ENCODE measurements around the gene PRPS2. TPM values are rescaled to one million over a fixed set of nuclear protein-coding genes. Genes with fewer than 3 reads are reported as not detected.

The PRPS2 gene
- total RNA-seq, 2 donors from 2014 or later, result 43.0 to 567 TPM

GRCh38 chrX:12777670-12778069 lies 13.5 kb upstream of the PRPS2 start:
- Histone ChIP-seq H3K9me3 (no peaks in the 10 kb centered on the region), H3K36me3 (no peaks in the 10 kb centered on the region), H3K27me3 (replicated peaks; ENCODE audit: insufficient read depth) (no peaks in the 10 kb centered on the region), H3K4me1 (replicated peaks) (no peaks in the 10 kb centered on the region), H3K4me3 (no peak overlapping the region), H3K27ac (no peak overlapping the region)
- intact Hi-C loops (cut with DNase I), result no loop called here
- DNase-seq (ENCODE audit: low spot score), result no peak
- TF ChIP-seq CTCF (IDR thresholded peaks at IDR 0.05), result no peak
- no peak for TF ChIP-seq POLR2A (IDR thresholded peaks at IDR 0.05)
- TF ChIP-seq POLR2AphosphoS5 (IDR thresholded peaks at IDR 0.05), result no peak

GRCh38 chrX:12779534-12779933 lies 11.7 kb upstream of the PRPS2 start:
- DNase-seq (ENCODE audit: low spot score), result no peak
- no peak overlapping the region for H3K27ac ChIP-seq
- TF ChIP-seq CTCF (IDR thresholded peaks at IDR 0.05), result no peak
- no peak for TF ChIP-seq POLR2AphosphoS5 (IDR thresholded peaks at IDR 0.05)
- no peak for TF ChIP-seq POLR2A (IDR thresholded peaks at IDR 0.05)
- 36% methylated on average over 4 of the region's 4 CpGs for WGBS
- no peaks in the 10 kb centered on the region for H3K9me3 ChIP-seq
- intact Hi-C loops (cut with DNase I), result no loop called here
- H3K4me1 ChIP-seq (replicated peaks), result no peaks in the 10 kb centered on the region
- no peaks in the 10 kb centered on the region for H3K36me3 ChIP-seq
- no peak overlapping the region for H3K4me3 ChIP-seq
- H3K27me3 ChIP-seq (replicated peaks; ENCODE audit: insufficient read depth), result no peaks in the 10 kb centered on the region

GRCh38 chrX:12788645-12789044 lies 2.6 kb upstream of the PRPS2 start:
- no peaks in the 10 kb centered on the region for H3K4me1 ChIP-seq (replicated peaks)
- no peak overlapping the region for H3K4me3 ChIP-seq
- DNase-seq (ENCODE audit: low spot score), result no peak
- no peak overlapping the region for H3K27ac ChIP-seq
- 100% methylated on average over 1 of the region's 1 CpG for WGBS
- no peaks in the 10 kb centered on the region for H3K27me3 ChIP-seq (replicated peaks; ENCODE audit: insufficient read depth)
- H3K9me3 ChIP-seq, result no peaks in the 10 kb centered on the region
- no peaks in the 10 kb centered on the region for H3K36me3 ChIP-seq
- TF ChIP-seq POLR2AphosphoS5 (IDR thresholded peaks at IDR 0.05), result no peak
- TF ChIP-seq CTCF (IDR thresholded peaks at IDR 0.05), result no peak
- TF ChIP-seq POLR2A (IDR thresholded peaks at IDR 0.05), result no peak
- intact Hi-C loops (cut with DNase I), result no loop called here

GRCh38 chrX:12789976-12790375 lies 1.2 kb upstream of the PRPS2 start:
- H3K27ac ChIP-seq, result no peak overlapping the region
- 83% methylated on average over 4 of the region's 4 CpGs for WGBS

More at GRCh38 chrX:12789976-12790375, 1.2 kb upstream of the PRPS2 start:
- TF ChIP-seq POLR2AphosphoS5 (IDR thresholded peaks at IDR 0.05), result no peak
- no peak for TF ChIP-seq CTCF (IDR thresholded peaks at IDR 0.05)
- TF ChIP-seq POLR2A (IDR thresholded peaks at IDR 0.05), result no peak
- no peaks in the 10 kb centered on the region for H3K36me3 ChIP-seq
- H3K4me1 ChIP-seq (replicated peaks), result no peaks in the 10 kb centered on the region
- intact Hi-C loops (cut with DNase I), result no loop called here
- no peaks in the 10 kb centered on the region for H3K9me3 ChIP-seq
- H3K4me3 ChIP-seq, result no peak overlapping the region
- no peaks in the 10 kb centered on the region for H3K27me3 ChIP-seq (replicated peaks; ENCODE audit: insufficient read depth)
- DNase-seq (ENCODE audit: low spot score), result no peak

Data from prostate gland (tissue), 2 donors.